HG03097 (cell line): ENCODE measurements around the gene ARPC2.
"Not testable (repeated sequence)": the region's sequence is repeated elsewhere in the genome, so short reads cannot be mapped to it uniquely, and the experiment has no call there.

Source experiments
- ATAC-seq: cut with Tn5 transposase; IDR thresholded peaks from one replicate; pipeline ENCODE4 v1.9.1; 2021; ENCODE audit not compliant: unreplicated experiment, low FRiP score

Gene ARPC2

DNA sequence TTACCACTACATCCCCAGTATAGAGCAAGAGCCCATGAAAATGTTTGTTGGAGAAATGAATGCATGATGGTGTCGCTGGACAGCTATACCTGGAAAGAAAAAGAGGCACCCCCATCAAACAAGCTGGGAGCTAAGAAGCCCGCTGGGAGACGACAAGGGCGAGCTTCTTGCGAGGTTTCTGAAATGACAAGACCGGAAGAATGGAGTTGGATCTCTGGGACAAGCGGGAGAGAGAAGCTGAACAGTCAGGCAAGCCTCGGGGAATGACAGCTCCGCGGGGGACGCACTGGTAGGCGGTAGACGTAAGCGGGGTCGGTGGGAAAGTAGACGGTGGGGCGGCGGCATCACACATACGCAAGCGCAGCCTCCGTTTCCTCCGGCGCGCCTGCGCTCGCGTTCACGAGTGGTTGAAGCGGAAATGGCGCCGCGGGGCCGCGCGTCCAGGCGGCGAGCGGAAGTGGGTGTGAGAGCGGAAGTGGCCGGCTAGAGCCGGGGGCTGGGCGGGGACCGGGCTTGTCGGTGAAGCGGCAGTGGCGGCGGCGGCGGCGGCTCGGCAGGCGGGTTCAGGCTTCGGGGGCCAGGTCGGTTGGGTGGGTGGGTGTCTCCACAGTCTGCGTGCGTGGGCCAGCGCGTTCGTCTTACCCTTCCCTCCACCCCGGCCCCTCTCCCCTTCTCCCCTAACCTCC is at the start of gene ARPC2:
ARPC2 (plus strand) TSS at position 516 of the 686 bp plus-strand sequence. CDS start 282 bp downstream, outside the sequence.
- ATAC-seq: peak; percentile 59

DNA sequence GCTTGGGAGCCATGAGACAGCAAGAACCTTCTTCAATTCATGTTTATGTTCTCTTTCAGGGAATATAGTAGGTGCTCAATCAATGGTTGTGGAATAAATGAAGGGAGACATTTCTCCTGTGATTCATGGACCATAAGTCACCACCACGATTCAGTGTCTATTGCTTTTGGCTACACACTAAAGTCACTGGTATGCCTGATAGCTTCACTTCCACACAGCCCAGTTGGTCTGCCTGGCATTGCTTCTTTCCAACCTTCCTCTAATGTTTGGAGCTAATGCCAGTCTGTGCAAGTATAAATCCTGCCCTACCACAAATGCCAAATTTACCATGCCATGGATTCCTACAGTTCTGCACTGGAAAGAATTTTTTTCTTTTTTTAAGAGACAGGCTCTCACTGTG is 49.0 kb upstream of the ARPC2 start:
- no peak for ATAC-seq

DNA sequence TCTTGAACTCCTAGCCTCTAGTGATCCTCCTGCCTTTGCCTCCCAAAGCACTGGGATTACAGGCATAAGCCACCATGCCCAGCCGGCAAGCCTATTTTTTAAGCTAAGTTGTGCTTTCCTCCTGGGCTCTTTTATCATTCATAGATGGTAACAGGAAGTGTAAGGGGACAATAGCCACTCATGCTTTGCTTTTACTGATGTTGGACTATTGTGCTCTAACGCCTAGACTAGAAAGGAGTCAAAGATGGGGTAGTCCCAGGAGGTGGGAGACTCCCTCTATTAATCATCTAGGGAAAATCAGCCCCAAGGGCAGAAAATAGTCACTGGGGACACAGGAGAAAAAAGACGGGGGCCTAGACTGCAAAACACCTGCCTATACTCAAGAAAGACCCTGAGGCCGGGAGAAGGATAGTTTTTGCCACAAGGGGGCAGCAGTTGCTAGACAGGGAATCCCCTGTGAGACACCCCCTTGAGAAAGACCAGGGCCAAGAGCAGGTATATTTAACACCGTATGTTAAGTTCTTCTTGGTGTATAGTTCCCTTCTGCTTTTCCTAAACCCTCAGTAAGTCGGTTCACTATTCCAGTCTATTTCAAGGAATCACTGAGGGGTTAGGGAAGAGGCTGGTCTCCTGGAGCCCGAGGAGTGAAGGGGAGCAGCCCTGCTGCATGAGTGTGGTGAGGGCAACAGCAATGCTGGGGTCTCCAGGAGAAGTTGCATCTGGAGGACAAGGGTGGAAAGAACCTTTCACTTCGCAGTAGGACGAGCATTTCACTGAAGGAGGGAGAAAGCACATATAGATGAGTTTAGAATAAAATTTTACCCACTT is 48.1 kb upstream of the ARPC2 start:
- no peak for ATAC-seq

DNA sequence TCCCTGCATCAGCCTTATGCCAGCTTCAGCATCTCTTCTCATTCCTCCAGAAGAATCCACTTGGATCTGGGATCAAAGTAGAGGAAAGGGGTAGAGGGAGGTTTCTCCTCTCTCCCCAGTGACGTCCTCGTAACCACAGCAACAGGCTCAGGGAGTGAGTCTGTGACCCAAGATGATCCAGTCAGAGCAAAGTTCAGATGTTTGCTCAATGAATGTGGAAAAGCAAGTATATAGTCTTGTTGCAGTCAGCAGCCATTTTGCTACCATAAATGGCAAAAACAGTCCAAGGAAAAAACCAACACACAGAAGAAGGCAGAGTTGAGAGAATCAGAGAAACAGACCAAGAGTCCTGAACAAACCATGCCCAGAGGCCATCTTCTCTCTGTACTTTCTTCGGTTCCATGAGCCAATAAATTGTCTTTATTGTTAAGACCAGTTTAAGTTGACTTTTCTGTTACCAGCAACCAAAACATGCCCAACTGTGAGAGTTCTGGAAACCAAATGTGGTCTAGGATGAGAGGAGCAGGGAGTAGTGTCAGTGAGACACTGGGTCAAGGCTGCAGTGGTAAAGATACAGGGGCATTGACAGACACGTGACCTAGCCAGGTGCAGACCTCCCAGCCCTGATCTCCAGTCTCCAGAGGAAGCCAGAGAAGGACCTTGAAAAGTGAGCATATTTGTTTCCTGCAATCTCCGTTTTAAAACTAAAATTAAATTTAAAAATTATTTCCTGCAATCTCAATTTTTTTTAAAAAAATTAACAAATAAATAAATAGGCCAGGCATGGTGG is 47.0 kb upstream of the ARPC2 start:
- no peak for ATAC-seq

DNA sequence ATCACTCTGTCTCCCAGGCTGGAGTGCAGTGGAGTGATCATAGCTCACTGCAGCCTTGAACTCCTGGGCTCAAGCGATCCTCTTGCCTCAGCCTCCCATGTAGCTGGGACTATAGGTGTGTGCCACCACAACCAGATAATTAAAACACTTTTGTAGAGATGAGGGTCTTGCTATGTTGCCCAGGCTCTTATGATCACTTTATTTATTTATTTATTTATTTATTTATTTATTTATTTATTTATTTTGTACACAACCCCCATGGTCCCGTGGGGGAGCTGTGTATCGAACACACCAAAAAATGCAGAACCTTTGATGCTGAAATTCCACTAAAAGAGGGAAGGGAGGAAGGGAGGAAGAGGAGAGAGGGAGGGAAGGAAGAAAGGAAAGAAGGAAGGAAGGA is 45.2 kb upstream of the ARPC2 start:
- not testable (repeated sequence) for ATAC-seq

DNA sequence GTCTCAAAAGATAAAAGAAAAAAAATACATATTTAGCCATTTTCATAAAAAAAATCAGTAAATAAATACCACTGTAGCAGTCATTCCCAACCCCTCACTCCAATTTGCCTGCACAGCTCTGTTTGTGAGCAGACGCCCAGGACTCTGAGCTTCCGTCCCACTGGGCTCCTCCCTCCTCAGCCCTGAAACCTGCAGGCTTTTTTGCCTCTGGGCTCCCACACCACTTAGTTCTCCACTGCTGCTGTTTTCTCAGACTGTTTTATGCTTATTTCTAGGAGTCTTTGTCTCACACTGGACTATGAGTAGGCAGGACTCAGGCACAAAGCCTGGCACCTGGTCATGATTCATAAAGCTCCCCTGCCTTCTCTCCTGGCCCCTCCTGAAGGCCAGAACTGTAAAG is 44.1 kb upstream of the ARPC2 start:
- no peak for ATAC-seq

DNA sequence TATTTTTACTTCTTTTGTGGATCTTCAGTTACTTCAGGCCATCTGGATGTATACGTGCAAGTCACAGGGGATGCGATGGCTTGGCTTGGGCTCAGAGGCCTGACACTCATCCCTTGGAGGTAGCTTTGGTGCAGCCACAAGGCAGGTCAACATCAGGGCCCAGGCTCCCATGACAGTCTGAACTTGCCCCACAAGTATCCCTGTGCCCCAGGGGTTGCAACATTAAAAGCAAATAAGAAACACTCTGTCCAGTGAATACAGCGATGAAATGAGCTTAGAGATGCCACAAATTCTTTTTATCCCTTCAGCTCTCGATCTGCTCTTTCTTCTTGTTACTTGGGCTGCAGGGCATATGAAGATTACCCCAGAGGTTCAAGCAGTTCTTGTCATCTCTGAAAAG is 37.2 kb upstream of the ARPC2 start:
- no peak for ATAC-seq

DNA sequence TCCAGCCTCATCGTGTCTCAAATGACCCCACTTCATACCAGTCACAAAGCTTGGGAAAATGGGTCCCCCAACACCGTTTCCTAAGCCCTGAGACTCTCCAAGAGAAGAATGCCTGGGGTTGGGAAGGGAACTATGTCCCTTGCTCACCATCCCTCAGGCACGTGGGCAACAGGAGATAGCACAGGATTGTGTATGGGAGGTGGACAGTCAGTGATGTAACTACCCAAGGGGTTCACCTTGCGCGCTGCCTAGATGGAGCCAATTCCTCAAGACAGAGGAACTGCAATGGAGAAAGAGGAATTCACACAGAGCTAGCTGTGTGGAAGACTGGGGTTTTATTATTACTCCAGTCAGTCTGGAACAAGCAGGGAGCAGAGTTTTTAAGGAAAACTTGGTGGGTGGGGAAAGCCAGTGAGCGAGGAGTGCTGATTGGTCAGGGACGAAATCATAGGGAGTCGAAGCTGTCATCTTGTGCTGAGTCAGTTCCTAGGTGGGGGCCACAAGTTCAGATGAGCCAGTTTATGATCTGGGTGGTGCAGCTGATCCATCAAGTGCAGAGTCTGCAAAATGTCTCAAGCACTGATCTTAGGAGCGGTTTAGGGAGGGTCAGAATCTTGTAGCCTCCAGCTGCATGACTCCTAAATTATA is 36.4 kb upstream of the ARPC2 start:
- ATAC-seq: no peak

DNA sequence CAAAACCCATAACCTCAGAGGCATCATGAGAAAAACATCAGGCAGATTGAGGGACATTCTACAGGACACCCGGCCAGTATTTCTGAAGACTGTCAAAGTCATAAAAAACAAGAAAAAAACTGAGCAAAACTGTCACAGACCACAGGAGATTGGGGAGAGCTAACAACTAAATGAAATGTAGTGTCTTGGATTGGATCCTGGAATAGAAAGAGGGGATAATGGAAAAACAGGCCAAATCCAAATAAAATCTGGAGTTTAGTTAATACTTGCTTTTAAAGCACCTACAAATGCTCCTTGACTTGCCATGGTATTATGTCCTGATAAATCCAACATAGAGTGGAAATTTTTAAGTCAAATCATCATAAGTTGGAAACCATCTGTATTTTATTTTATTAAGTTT is 32.7 kb upstream of the ARPC2 start:
- no peak for ATAC-seq

DNA sequence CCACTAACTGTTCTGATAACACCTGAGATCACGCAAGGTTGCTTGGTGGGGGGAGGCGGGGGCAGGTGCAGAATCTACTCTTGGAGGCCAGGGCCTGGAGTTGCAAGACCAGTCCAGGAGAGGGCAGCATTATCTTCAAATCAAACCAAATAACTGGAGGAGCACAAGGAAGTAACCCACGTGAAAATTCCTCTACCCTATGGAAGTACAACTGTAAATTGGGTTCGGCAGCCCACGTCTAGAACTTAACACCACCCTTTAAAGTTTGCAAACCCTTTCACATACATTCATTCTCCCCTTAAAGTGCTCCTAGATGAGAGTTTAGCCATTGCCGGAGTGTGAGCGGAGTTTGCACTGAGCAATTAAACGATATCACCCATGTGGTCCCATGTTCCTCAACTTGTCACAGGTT is 30.6 kb upstream of the ARPC2 start:
- ATAC-seq: peak; percentile 56

DNA sequence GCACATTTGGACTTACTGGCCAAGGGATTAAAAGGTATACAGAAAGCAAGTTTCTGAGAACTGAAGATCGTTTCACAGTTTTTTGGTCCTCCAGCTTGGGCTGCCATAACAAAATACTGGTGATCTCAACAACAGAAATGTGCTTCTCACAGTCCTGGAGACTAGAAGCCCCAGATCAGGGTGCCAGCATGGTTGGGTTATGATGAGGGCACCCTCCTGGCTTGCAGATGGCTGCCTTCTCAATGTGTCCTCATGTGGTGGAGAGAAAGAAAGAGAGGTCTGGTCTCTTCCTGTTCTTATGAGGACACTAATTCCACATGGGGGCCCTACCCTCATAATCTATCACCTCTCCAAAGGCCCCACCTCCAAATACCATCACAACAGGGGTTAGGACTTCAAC is 30.1 kb upstream of the ARPC2 start:
- ATAC-seq: no peak

DNA sequence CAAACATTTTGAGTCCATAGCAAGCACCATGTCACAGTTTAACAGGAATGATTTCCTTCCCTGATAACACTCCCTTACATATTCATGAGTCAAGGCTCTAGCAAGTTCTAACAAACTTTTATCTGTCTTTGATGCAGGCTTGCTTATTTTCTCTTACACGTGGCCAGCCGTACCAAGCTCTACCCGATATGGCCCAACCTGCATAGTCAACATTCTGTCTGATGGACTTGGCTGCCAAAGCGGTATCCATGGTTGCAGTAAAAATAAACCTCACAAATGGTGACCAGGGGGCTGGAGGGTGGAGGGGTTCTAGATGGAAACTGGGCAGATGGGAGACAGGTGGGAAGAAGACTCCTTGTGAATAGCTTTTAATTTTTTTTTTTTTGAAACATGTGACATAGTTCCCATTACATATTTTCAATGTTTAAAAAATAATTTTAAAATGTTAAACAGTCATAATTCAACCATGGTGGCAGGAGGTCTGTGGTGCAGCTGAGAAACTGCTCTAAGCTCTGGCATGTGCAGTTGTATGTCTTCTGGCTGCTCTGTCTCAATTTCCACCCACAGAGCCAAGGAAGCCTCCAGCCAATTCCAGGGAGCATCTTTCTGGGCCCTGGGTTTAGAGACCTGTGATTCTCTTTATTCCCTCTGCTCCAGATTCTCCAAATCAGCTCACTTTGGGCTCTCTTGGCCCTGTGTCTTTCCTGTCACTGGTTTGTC is 29.5 kb upstream of the ARPC2 start:
- no peak for ATAC-seq

DNA sequence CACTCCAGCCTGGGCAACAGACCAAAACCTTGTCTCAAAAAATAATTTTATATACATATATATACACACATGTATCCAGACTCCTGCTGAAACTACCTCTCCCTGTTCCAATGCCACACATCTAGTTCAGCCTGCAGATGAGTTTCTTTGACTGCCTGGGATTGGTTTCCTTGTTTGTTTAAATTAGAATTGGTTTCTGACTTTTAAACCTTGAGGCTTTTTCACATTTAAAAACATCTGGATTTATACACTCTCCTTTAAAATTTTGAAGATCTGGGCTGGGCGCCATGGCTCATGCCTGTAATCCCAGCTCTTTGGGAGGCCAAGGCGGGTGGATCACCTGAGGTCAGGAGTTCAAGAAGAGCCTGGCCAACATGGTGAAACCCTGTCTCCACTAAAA is 28.5 kb upstream of the ARPC2 start:
- no peak for ATAC-seq

DNA sequence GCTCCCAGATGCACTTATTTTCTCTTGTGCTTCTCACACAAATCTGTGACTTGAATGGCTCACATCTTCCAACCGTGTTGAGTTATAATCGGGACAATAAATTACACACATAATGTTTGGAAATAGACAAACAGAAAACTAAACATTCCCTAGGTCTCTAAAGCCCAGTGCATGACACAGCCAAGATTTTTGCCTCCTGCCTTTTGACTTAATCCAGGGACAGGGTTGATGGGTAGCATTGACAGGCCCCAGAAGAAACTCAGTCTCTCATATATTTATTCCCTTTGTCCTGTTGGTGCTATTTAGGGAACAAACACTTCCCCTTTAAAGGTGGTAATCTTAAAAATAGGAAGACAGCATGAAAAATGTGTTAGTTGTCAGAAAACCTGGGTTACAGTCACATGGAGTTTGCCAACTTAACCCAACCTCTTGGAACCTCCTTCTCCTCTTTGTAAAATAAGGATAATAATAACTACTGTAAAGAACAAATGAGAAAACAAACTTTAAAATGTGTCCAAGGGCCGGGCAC is 24.0 kb upstream of the ARPC2 start:
- ATAC-seq: no peak

DNA sequence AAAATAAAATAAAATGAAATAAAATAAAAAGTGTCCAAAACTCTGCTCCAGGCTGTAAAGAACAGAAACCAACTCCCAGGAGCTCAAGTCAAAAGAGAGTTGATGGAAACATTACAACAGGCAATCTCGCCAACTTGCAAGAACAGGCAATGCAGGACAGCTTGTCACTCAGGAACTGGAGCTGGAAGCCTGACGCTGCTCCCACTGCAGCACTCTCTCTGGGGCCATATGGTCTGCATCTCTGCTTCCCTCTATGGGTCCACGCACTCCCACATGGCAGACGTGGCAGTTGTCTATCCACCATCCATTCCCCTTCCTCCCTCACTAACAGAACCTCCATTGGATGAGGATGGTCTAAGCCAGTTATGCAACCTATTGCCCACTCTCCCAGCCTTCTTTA is 23.3 kb upstream of the ARPC2 start:
- ATAC-seq: no peak

DNA sequence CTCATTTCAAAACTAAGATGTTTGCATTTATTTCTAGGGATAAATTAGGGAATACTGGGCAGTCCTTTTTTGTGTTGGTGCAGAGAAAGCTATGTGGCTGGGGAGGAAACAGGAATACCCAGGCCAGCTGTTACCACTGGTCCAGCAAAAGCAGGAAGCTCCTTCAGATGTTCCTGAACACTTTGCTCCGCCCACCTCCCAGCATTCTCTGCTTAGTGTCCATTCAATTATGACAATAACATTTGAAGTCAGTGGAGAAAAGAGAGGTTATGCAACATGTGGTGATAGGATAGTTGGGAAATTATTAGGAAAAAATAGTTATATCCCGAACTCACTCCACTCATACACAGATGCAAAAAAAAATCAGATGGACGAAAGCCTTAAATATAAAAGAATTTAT is 22.1 kb upstream of the ARPC2 start:
- ATAC-seq: no peak

DNA sequence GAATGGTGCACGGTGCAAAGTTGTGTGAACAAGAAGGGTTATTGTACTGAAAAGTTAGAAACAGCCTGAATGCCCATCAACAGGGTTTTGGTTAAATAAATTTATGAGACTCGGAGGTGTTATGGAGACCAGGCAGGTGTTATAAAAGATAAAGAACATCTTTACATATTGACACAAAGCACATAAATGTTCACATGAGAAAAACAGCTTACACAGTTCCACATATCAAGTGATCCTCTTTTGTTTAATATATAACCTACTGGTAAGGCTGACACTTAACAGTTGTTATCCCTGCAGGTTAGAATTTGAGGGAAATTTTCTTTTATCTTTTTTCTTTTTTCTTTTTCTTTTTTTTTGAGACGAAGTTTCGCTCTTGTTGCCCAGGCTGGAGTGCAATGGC is 20.0 kb upstream of the ARPC2 start:
- no peak for ATAC-seq

DNA sequence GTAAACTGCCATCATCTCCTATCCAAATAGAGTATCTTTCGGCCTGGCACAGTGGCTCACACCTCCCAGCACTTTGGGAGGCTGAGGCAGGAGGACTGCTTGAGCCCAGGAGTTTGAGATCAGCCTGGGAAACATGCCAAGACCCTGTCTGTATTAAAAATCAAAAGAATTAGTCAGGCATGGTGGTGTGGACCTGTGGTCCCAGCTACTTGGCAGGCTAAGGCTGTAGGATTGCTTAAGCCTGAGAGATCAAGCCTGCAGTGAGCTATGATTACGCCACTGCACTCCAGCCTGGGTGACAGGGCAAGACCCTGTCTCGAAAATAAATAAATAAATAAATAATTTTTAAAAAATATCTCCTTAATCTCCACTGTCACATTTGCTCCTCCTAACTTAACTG is 14.7 kb upstream of the ARPC2 start:
- ATAC-seq: no peak

DNA sequence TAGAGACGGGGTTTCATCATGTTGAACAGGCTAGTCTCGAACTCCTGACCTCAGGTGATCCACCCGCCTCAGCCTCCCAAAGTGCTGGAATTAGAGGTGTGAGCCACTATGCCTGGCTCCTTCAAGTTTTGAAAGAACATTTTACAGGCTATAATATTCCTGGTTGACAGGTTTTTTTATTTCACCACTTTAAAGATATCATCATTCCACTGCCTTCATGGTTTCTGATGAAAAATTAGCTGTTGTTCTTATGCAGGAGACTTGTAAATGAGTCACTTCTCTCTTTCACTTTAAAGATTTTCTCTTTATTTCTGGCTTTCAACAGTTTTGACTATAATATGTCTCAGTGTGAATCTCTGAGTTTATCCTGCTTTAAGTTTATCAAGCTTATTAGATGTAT is 7.9 kb upstream of the ARPC2 start:
- ATAC-seq: no peak

DNA sequence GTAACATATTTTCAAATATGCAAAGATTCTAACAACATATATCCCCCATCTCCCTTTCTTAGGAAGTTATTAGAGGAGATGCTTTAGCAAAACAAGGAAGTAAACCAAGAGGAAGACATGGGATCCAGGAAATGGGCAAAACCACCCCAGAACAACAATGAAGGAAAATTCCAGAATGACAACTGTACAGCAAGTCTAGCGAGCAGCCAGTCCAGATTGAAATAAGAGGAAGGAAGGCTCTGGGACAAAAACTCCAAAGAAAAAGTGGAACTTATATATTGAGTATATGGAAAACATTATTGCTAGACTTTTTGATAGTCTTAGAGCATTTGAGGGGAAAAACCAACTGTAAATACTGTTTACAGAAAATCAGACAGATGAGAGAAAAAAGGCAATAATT is 2.9 kb upstream of the ARPC2 start:
- ATAC-seq: no peak
